ENCODE results near the gene TMEM181. TPM values are rescaled to one million over a fixed set of nuclear protein-coding genes. Genes with fewer than 3 reads are reported as not detected.

Gene TMEM181
- polyA plus RNA-seq, 1 of the 3 experiments (the other 2 are of a cell fraction): 19.5 TPM

DNA sequence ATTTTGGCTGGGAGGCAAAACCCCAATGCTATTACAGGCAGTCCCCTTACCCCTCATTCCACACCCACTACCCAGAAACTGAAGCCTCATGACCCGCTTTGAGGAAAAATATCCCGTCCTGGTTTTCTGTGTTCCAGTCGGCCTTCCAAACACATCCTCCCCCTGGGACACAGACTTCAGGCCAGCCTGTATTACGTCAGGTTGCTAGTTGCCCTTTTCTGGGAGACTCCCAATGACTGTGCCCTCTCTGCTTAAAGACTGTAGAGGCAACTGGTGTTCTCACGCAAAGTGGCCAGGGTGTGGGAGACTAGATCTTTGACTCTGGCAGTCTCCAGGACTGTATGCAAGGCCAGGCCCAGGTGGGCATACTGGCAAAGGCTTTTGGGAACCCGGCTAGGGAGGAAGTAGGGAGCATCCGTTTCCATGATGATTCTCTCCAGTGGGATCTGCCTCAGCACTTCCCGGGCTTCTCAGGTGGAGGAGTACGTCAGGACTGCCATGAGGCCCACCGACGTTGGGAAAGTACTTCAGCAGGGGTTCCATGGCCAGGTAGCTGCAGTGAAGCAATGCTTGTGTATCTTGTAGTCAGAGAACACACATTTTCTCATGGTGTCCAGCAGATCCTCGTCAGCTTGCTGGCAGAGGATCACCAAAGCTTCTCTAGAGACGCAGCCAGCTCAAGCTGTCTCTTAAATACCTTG, 49.7 kb downstream of the TMEM181 start:
- DNase-seq: no peak
- CTCF ChIA-PET: interaction anchor here (0.9 to 1.3 kb wide), 5 partner anchors 10 to 362 kb away, joined by 3 to 4 read pairs (median 4); no protein-coding TSS in a partner anchor
- no peak overlapping the region for H3K4me3 ChIP-seq (ENCODE audit: low read depth in 2 of 2, low read length in 1 of 2)
- POLR2A ChIA-PET: no interaction called here
- peaks cover 50 to 64% of the 10 kb centered on the region in 2 experiments for H3K36me3 ChIP-seq (replicated peaks in 1 of 2; ENCODE audit: control insufficient read depth in 1 of 2, insufficient read depth in 2 of 2, low read length in 1 of 2)
- H2AFZ ChIP-seq (ENCODE audit: low read depth): no peak overlapping the region
- 92% methylated on average over 9 of the region's 13 CpGs for WGBS (ENCODE audit: low lambda C conversion rate)
- no peaks in the 10 kb centered on the region for H3K9me2 ChIP-seq
- no peaks in the 10 kb centered on the region for H3K27me3 ChIP-seq (ENCODE audit: insufficient read depth)
- no peaks in the 10 kb centered on the region for H4K20me1 ChIP-seq (ENCODE audit: insufficient read depth)
- no peak for TF ChIP-seq FOSL2 (IDR thresholded peaks at IDR 0.05; ENCODE audit: borderline replicate concordance, low read depth)
- no peak for TF ChIP-seq USF1 (IDR thresholded peaks at IDR 0.05; ENCODE audit: borderline replicate concordance, low read depth)
- TF ChIP-seq FOXJ3 (CRISPR knock-in tag; IDR thresholded peaks at IDR 0.05): no peak
- TF ChIP-seq TCF12 (IDR thresholded peaks at IDR 0.05): no peak
- TF ChIP-seq, protein P1, sequence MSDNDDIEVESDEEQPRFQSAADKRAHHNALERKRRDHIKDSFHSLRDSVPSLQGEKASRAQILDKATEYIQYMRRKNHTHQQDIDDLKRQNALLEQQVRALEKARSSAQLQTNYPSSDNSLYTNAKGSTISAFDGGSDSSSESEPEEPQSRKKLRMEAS (IDR thresholded peaks at IDR 0.05; ENCODE audit: low read depth): no peak
- no peak for TF ChIP-seq NRF1 (IDR thresholded peaks at IDR 0.05; ENCODE audit: low read depth, low read length)
- no peak for TF ChIP-seq RAD21 (IDR thresholded peaks at IDR 0.05; ENCODE audit: low read length)
- TF ChIP-seq RFX5 (IDR thresholded peaks at IDR 0.05; ENCODE audit: low read length): no peak
- TF ChIP-seq JUND (IDR thresholded peaks at IDR 0.05): no peak
- H3K9ac ChIP-seq: no peak overlapping the region
- no peaks in the 10 kb centered on the region for H3K79me2 ChIP-seq (ENCODE audit: insufficient read depth)
- H3K27ac ChIP-seq (ENCODE audit: low read depth in 2 of 2, low read length in 1 of 2): no peak overlapping the region
- H3K4me2 ChIP-seq: no peak overlapping the region
- H3F3A ChIP-seq (replicated peaks; ENCODE audit: insufficient read depth): no peaks in the 10 kb centered on the region
- peaks cover 0 to 14% of the 10 kb centered on the region in 2 experiments; a peak in 2 of 4 replicates for H3K4me1 ChIP-seq (ENCODE audit: control insufficient read depth in 1 of 2, insufficient read depth in 2 of 2, low read depth in 1 of 2, low read length in 1 of 2)
- H3K9me3 ChIP-seq: no peaks in the 10 kb centered on the region

- Histone ChIP-seq H3K9me2 (no peaks in the 10 kb centered on the region), H4K20me1 (ENCODE audit: insufficient read depth) (no peaks in the 10 kb centered on the region), H3K79me2 (ENCODE audit: insufficient read depth) (no peaks in the 10 kb centered on the region; the same call in 1 of the 2 replicates), H3K4me1 (ENCODE audit: control insufficient read depth in 1 of 2, insufficient read depth in 2 of 2, low read depth in 1 of 2, low read length in 1 of 2) (peaks cover 0 to 14% of the 10 kb centered on the region in 2 experiments; a peak in 2 of 4 replicates), H3K27me3 (ENCODE audit: insufficient read depth) (no peaks in the 10 kb centered on the region), H2AFZ (ENCODE audit: low read depth) (no peak overlapping the region), H3K9me3 (no peaks in the 10 kb centered on the region), H3F3A (replicated peaks; ENCODE audit: insufficient read depth) (no peaks in the 10 kb centered on the region), H3K27ac (ENCODE audit: low read depth in 2 of 2, low read length in 1 of 2) (no peak overlapping the region), H3K9ac (no peak overlapping the region), H3K4me3 (ENCODE audit: low read depth in 2 of 2, low read length in 1 of 2) (no peak overlapping the region), H3K36me3 (replicated peaks in 1 of 2; ENCODE audit: control insufficient read depth in 1 of 2, insufficient read depth in 2 of 2, low read length in 1 of 2) (peaks cover 58 to 63% of the 10 kb centered on the region in 2 experiments), H3K4me2 (no peak overlapping the region)
- CTCF ChIA-PET: interaction anchor here (0.8 to 1.0 kb wide), 4 partner anchors 11 to 407 kb away, joined by 3 to 4 read pairs (median 3); no protein-coding TSS in a partner anchor
- POLR2A ChIA-PET: no interaction called here
- DNase-seq: no peak
- TF ChIP-seq NRF1 (IDR thresholded peaks at IDR 0.05; ENCODE audit: low read depth, low read length) (no peak), EP300 (IDR thresholded peaks at IDR 0.05; ENCODE audit: borderline replicate concordance in 1 of 2, low read depth in 1 of 2, low read length in 1 of 2) (no peak), RCOR1 (IDR thresholded peaks at IDR 0.05; ENCODE audit: low read length) (no peak), RAD21 (IDR thresholded peaks at IDR 0.05; ENCODE audit: low read length) (no peak), TCF12 (IDR thresholded peaks at IDR 0.05) (no peak), JUND (IDR thresholded peaks at IDR 0.05) (no peak), GABPA (IDR thresholded peaks at IDR 0.05; ENCODE audit: low read depth) (no peak), ZBTB33 (IDR thresholded peaks at IDR 0.05; ENCODE audit: borderline replicate concordance, low read depth) (no peak), NFIC (IDR thresholded peaks at IDR 0.05; ENCODE audit: borderline replicate concordance) (no peak)
- TF ChIP-seq, protein P2, sequence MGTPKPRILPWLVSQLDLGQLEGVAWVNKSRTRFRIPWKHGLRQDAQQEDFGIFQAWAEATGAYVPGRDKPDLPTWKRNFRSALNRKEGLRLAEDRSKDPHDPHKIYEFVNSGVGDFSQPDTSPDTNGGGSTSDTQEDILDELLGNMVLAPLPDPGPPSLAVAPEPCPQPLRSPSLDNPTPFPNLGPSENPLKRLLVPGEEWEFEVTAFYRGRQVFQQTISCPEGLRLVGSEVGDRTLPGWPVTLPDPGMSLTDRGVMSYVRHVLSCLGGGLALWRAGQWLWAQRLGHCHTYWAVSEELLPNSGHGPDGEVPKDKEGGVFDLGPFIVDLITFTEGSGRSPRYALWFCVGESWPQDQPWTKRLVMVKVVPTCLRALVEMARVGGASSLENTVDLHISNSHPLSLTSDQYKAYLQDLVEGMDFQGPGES (IDR thresholded peaks at IDR 0.05; ENCODE audit: low read depth, low read length): no peak
- TF ChIP-seq, protein P3, sequence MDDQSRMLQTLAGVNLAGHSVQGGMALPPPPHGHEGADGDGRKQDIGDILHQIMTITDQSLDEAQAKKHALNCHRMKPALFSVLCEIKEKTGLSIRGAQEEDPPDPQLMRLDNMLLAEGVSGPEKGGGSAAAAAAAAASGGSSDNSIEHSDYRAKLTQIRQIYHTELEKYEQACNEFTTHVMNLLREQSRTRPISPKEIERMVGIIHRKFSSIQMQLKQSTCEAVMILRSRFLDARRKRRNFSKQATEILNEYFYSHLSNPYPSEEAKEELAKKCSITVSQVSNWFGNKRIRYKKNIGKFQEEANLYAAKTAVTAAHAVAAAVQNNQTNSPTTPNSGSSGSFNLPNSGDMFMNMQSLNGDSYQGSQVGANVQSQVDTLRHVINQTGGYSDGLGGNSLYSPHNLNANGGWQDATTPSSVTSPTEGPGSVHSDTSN (IDR thresholded peaks at IDR 0.05): no peak
- 76% methylated on average over 7 of the region's 9 CpGs for WGBS (ENCODE audit: low lambda C conversion rate)
Measured at GRCh38 chr6:158610319-158610968, 50.6 kb downstream of the TMEM181 start.
